ENCODE measurements around the gene MFRP.

Gene MFRP

GRCh38 chr11:119372260-119373058 lies 26.0 kb upstream of the MFRP start:
- DNase-seq = no peak

- no peak for DNase-seq
These were observed 25.3 kb upstream of the MFRP start for GRCh38 chr11:119371778-119372182.

GRCh38 chr11:119371067-119371601 lies 24.6 kb upstream of the MFRP start:
- no peak for DNase-seq

GRCh38 chr11:119370486-119371046 lies 24.1 kb upstream of the MFRP start:
- DNase-seq = no peak

GRCh38 chr11:119369132-119369925 lies 22.8 kb upstream of the MFRP start:
- DNase-seq = no peak

- DNase-seq = no peak
These were observed 21.9 kb upstream of the MFRP start for GRCh38 chr11:119368121-119369034.

- DNase-seq = no peak
These were observed 21.2 kb upstream of the MFRP start for GRCh38 chr11:119367661-119368120.

GRCh38 chr11:119366690-119367620 lies 20.4 kb upstream of the MFRP start:
- DNase-seq = no peak

GRCh38 chr11:119365071-119365591 lies 18.6 kb upstream of the MFRP start:
- no peak for DNase-seq

GRCh38 chr11:119363851-119364590 lies 17.5 kb upstream of the MFRP start:
- peak; percentile 40 for DNase-seq

GRCh38 chr11:119363081-119363850 lies 16.8 kb upstream of the MFRP start:
- DNase-seq = no peak

GRCh38 chr11:119362741-119363080 lies 16.2 kb upstream of the MFRP start:
- no peak for DNase-seq

- no peak for DNase-seq
These were observed 15.6 kb upstream of the MFRP start for GRCh38 chr11:119361941-119362725.

- no peak for DNase-seq
These were observed 14.7 kb upstream of the MFRP start for GRCh38 chr11:119361056-119361787.

GRCh38 chr11:119359365-119360214 lies 13.1 kb upstream of the MFRP start:
- DNase-seq = no peak

- DNase-seq = no peak
These were observed 10.6 kb upstream of the MFRP start for GRCh38 chr11:119357074-119357473.
